ENCODE data around the gene AGPS.
"Not testable (repeated sequence)": the region's sequence is repeated elsewhere in the genome, so short reads cannot be mapped to it uniquely, and the experiment has no call there.

The AGPS gene

GRCh38 chr2:177419274-177419673 lies 26.7 kb downstream of the AGPS start:
- no peak for DNase-seq (ENCODE audit: low spot score)

DNA sequence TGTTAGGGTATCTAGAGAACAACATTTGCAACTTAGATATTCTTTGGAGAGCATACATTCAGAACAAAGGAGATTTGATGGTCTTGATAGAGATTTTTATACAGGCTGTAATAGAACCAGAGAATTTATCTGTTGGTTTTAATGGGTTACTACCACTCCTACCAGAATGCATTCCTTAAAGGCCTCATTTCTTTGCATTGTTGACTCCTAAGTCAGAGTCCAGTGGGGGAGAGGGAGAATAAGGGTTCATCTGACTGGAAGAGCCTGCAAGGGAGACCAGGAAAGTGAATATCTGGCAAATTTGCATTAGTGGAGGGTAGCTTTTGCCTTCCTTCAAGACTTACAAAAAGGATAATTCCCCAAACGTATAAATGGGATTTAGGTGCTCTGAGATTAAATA lies 29.7 kb downstream of the AGPS start:
- no peak for DNase-seq (ENCODE audit: low spot score)

DNA sequence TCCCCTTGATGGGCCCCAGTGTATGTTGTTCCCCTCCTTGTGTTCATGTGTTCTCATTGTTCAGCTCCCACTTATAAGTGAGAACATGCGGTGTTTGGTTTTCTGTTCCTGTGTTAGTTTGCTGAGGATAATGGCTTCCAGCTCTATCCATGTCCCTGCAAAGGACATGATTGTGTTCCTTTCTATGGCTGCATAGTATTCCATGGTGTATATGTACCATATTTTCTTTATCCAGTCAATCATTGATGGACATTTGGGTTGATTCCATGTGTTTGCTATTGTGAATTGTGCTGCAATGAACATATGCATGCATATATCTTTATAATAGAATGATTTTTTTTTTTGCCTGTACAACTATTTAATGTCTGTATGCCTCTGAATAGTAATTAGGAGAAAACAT lies 31.5 kb downstream of the AGPS start:
- not testable (repeated sequence) for DNase-seq (ENCODE audit: low spot score)

DNA sequence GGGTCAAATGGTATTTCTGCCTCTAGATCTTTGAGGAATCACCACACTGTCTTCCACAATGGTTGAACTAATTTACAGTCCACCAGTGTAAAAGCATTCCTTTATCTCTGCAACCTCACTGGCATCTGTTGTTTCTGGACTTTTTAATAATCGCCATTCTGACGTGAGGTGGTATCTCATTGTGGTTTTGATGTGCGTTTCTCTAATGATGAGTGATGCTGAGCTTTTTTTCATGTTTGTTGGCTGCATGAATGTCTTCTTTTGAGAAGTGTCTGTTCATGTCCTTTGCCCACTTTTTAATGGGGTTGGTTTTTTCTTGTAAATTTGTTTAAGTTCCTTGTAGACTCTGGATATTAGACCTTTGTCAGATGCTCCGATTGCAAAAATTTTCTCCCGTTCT lies 32.0 kb downstream of the AGPS start:
- not testable (repeated sequence) for DNase-seq (ENCODE audit: low spot score)

- DNase-seq (ENCODE audit: low spot score), result no peak
Measured at GRCh38 chr2:177427316-177427715, 34.7 kb downstream of the AGPS start.

- not testable (repeated sequence) for DNase-seq (ENCODE audit: low spot score)
Measured at GRCh38 chr2:177427936-177428335, 35.4 kb downstream of the AGPS start.

DNA sequence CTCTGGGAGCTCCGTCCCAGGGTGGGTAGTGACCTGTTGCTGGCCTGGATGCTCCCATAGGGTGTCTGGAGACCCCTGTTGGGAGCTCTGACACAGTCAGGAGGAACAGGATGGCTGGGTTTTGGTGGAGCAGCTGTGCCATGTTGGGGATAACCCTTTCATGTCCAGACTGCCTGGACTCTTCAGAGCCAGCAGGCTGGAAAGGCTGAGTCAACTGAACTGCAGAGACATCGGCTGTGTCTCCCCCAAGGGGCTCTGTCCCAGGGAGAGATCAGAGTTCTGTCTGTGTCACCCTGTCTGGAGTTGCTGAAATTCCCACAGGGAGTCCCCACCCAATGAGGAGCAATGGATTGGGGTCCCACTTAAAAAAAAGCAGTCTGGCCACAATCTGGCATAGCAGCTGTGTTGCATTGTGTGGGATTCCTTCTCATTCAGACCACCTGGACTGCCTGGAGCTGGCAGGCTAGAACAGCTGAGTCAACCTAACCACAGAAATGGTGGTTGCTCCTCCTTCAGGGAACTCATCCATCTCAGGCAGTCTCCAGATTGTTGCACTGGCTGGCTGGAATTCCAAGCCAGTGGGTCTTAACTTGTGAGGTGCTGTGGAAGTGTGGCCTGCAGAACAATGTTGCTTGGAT lies 37.2 kb downstream of the AGPS start:
- no peak for DNase-seq (ENCODE audit: low spot score)

DNA sequence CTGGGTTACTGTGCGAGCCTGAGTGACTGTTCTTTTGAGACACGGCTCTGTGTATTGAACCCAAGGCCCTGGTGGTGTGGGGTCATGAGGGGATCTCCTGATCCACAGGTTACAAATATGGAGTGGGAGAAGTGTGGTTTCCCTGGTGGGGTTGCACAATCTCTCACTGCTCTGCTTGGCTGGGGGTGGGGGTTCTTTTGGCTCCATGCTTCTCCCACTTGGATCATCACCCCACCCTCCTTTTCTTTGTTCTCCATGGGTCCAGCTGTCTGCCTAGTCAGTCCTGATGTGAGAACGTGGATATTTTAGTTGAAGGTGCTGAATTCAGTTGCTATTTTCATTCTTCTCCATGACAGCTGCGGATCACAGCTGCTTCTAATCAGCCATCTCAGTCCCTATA lies 37.8 kb downstream of the AGPS start:
- no peak for DNase-seq (ENCODE audit: low spot score)

- DNase-seq (ENCODE audit: low spot score), result not testable (repeated sequence)
Measured at GRCh38 chr2:177431111-177431725, 38.6 kb downstream of the AGPS start.

DNA sequence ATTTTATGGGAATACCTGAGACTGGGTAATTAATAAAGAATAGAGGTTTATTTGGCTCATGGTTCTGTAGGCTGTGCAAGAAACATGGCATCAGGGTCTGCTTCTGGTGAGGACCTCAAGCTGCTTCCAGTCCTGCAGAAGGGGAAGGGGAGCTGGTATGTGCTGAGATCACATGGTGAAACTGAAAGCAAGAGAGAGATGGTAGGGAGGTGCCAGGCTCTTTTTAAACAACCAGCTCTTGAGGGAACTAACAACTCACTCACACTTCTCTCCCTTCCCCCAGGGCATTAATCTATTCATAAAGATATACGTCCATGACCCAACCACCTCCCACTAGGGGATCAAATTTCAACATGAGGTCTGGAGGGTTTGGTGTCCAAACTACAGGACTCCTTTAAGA lies 40.1 kb downstream of the AGPS start:
- DNase-seq (ENCODE audit: low spot score), result no peak

- no peak for DNase-seq (ENCODE audit: low spot score)
Measured at GRCh38 chr2:177433402-177433801, 40.8 kb downstream of the AGPS start.

- no peak for DNase-seq (ENCODE audit: low spot score)
Measured at GRCh38 chr2:177434475-177434874, 41.9 kb downstream of the AGPS start.

DNA sequence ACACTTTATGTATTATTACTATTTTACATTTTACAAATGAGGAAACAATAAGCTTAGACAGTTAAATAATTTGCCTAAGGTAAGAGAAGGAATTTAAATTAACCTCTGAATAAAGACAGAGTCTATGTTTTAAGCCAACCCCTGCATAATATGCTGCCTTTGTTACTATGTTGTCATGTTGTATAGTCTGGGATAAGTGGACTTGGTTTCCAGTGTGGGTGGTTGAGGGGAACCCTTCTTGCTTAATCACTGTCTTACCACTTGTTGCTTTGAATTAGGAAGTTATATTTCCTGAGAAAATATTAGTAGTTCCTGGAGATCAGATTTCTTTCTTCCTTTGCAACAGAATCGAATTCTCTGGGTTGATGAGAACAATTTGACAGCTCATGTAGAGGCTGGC lies 52.6 kb downstream of the AGPS start:
- DNase-seq (ENCODE audit: low spot score), result no peak

DNA sequence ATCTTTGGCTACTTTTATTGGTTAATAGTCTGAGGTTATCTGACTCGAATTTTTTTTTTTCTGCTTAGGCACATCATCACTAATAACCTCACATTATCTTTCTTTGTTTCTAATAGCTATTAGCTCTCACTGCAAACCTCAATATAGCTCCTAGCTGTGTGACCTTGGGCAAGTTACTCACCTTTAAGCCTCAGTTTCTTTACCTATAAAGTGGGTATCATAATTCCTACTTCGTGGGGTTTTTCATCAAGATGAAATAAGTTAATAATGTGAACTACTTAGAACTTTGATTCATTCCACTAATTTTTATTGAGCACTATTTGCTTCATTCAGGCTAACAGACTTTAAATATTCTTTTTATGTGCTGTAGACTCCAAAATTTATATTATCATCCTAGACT lies 55.5 kb downstream of the AGPS start:
- no peak for DNase-seq (ENCODE audit: low spot score)

DNA sequence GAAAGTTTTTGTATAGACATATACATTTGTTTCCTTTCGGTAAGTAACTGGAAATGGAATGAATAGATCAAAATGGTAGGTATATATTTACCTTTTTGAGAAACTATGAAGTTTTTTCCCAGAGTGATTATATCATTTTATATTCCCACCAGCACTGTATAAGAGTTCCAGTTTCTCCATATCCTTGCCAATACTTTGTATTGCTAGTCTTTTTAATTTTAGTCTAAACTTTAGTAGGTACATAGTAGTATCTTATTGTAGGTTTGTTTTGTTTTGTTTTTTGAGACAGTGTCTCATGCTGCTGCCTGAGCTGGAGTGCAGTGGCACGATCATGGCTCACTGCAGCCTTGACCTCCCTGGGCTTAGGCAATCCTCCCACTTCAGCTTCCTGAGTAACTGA lies 56.6 kb downstream of the AGPS start:
- no peak for DNase-seq (ENCODE audit: low spot score)

DNA sequence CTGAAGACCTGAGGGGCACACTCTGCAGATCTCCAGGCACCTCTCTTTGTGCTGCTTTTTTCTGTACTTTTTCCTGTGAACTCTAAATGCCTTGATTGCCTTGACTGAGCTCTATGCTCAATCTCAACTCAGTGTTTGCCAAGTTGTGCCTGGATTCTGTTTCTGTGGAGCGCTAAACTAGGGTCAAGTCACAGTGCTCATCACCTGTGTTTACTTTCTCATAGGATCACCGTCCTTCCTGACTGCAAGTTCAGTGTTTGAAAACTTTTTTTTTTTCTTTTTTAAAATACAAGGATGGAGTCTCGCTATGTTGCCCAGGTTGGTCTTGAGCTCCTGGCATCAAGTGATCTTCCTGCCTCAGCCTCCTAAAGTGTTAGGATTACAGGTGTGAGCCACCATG lies 62.6 kb downstream of the AGPS start:
- DNase-seq (ENCODE audit: low spot score), result no peak

GRCh38 chr2:177459756-177460155 lies 67.2 kb downstream of the AGPS start:
- not testable (repeated sequence) for DNase-seq (ENCODE audit: low spot score)

- no peak for DNase-seq (ENCODE audit: low spot score)
Measured at GRCh38 chr2:177460973-177461585, 68.5 kb downstream of the AGPS start.

GRCh38 chr2:177464549-177464948 lies 72.0 kb downstream of the AGPS start:
- no peak for DNase-seq (ENCODE audit: low spot score)

- DNase-seq (ENCODE audit: low spot score), result no peak
Measured at GRCh38 chr2:177465400-177466138, 73.0 kb downstream of the AGPS start.

DNA sequence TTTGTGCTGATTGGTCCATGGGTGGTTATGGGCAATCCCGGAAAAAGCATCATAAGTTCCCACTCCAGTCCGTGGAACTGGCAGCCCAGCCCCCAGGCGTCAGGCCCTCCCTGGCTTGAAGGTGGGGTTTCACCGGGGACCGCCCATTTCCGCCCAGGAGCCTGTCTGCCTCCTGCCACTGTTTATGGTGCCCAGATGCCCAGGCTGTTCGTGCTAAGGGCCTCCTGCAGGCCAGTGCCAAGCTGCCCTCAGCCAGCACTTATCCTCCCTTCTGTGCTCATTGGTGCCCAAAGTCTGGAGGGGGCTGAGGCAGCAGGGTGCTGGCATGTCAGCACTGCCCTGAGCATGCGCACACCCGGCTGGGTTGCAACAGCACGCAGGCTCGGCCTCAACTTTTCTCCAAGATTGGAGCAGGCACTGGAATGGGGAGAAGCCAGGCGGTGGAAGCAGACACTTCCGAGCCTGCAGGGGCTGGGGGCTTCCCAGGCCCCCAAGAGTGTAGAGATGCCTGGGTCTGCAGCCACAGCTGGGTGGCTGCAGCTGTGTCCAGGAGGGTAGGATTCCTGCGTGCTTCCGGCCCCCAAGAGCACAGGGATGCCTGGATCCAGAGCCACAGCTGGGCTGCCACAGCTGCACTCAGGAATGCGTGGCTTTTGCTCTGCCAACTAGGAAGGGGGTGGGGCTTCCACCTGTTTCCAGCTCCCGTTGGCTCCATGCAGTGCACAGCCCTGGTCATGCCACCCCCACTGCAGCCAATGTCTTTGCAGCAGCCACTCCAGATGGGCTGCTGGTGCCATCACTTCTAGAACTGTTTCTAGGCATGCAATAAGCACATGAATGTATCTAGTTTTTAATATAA lies 74.0 kb downstream of the AGPS start:
- no peak for DNase-seq (ENCODE audit: low spot score)

GRCh38 chr2:177467646-177468045 lies 75.1 kb downstream of the AGPS start:
- DNase-seq (ENCODE audit: low spot score), result no peak
